HG02885 (cell line): ENCODE results near the gene ANO8.
A peak's percentile ranks its signal among the peaks of the same experiment; 100 is the strongest.

Experiments used
- ATAC-seq: cut with Tn5 transposase; IDR thresholded peaks from one replicate; pipeline ENCODE4 v1.9.1; 2021; ENCODE audit warnings: mild to moderate bottlenecking; ENCODE audit not compliant: unreplicated experiment, poor library complexity

Gene ANO8

DNA sequence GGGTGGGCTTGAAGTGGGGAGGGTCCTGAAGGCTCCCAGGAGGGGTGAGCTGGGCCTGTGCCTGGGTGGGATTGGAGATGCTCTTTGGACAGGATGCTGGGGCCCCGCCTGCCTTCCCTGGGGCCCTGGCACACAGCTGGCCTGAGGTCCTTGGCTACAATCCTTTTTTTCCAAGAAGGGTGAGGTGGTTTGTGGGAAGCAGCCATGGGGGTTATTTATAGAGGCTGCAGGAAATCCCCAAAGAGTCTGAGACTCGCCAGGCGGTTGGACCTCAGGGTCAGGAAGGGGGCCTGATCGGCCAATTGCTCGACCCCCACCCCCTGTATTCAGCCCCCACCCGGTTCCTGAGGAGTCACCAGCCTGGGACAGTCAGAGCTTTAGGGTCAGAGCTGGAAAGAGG is 12.7 kb upstream of the ANO8 start:
- no peak for ATAC-seq

- no peak for ATAC-seq
Observed at GRCh38 chr19:17346109-17346671, 11.5 kb upstream of the ANO8 start.

DNA sequence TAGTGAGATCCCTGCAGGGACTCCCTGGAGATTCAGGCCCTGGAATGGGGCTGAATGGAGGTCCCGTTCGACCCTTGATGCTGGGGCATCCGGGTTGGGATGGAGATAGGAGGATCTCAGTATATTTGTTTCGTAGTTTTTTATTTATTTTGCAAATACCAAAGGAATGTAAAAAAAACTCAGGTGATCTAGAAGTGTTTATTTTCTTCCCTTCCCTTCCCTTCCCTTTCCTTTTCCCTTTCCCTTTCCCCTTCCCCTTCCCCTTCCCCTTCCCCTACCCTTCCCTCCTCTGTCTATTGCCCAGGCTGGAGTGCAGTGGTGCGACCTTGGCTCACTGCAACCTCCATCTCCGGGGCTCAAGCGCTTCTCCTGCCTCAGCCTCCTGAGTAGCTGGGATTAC is 7.2 kb upstream of the ANO8 start:
- ATAC-seq = no peak

- no peak for ATAC-seq
Observed at GRCh38 chr19:17341386-17341785, 6.7 kb upstream of the ANO8 start.

DNA sequence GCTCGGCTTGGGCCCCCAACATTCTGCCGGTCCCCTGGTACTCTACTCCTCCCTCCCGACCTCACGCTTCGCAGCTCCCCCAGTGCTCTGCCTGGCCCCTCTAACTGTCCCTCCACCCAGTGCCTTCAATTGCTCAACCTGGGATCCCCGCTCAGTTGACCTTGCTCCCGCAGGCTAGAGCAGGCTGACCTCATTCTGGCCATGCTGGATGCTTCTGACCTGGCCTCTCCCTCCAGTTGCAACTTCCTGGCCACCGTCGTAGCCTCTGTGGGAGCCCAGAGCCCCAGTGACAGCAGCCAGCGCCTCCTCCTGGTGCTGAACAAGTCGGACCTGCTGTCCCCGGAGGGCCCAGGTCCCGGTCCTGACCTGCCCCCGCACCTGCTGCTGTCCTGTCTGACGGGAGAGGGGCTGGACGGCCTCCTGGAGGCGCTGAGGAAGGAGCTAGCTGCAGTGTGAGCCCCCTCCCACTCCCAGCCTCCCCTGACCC is 6.3 kb upstream of the ANO8 start:
- no peak for ATAC-seq

- ATAC-seq = no peak
Observed at GRCh38 chr19:17340302-17340870, 5.7 kb upstream of the ANO8 start.

DNA sequence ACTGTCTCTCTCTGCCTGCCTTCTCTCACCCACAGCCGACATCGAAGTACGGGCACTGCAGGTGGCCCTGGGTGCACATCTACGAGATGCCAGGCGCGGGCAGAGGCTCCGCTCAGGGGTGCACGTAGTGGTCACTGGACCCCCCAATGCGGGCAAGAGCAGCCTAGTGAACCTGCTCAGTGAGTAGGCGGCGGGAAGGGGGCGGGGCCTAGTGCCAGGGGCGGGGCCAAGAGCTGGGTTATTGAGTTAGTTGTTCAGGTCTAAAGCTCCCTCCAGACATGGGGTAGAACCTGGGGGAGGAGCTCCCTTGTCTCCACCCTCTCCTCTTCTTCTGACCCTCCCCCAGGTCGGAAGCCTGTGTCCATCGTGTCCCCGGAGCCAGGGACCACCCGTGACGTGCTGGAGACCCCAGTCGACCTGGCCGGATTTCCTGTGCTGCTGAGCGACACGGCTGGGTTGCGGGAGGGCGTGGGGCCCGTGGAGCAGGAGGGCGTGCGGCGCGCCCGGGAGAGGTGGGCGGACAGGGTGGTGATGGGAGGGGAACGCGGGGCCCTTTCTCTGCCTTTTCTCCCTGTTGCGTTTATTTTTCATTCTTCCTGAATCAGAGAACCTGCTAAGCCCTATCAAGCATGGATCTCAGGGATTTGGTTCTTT is 4.6 kb upstream of the ANO8 start:
- no peak for ATAC-seq

DNA sequence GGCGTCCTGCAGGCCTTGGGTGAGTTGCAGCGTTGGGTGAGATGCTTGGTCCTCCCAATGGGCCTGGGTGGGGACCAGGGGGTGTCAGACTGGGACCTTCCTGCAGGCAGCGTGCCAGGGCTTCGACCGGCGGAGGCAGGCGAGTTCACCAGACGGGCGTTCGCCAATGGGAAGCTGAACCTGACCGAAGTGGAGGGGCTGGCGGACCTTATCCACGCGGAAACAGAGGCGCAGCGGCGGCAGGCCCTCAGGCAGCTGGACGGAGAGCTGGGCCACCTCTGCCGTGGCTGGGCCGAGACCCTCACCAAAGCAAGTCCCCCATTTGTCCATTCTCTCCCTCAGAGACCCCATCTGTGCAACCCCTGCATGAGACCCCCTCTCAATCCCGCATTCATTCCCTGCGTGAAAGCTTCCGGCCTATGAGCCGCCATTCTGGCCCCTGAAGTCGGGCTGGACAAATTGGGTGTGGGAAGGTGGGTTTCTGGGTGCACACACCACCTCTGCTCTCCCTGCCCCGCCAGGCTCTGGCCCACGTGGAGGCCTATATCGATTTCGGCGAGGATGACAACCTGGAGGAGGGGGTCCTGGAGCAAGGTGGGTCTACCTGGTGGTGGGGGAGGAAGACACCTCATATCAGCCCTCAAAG is 3.9 kb upstream of the ANO8 start:
- ATAC-seq = no peak

DNA sequence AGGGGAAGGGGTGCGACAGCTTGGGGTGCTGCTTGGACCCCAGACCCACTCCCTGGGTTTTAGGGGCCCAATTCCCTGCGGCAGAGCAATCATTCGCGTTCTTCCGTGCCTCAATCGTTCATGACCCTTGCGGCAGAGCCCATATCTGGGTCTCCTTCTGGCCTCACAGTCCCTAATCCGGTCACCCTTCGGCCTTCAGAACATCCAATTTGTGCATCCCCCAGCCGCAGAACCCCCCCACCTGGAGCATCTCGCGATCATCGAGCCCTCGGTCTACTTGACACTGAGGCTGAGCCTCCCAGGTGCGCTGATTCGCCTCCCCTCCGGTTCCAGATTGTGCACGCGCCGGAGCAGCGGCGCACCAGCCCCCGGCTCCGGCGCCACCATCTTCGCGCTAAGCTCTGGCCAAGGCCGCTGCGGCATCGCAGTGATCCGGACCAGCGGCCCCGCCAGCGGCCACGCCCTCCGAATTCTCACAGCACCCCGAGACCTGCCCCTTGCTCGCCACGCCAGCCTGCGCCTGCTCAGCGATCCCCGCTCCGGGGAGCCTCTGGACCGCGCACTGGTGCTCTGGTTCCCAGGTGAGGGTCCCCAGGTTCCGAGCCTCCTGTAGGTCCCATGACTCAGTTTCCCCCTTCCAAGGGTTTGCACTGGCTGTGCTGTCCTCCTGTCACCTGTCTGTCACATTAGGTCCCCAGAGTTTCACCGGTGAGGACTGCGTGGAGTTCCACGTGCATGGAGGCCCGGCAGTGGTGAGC is 3.2 kb upstream of the ANO8 start:
- ATAC-seq = no peak

- ATAC-seq = peak; percentile 80
Observed at GRCh38 chr19:17336872-17337674, 2.4 kb upstream of the ANO8 start, which contains the start of gene GTPBP3. TSS of gene GTPBP3 (plus strand) at chr19:17337553. CDS start at chr19:17337612, 59 bp downstream.

DNA sequence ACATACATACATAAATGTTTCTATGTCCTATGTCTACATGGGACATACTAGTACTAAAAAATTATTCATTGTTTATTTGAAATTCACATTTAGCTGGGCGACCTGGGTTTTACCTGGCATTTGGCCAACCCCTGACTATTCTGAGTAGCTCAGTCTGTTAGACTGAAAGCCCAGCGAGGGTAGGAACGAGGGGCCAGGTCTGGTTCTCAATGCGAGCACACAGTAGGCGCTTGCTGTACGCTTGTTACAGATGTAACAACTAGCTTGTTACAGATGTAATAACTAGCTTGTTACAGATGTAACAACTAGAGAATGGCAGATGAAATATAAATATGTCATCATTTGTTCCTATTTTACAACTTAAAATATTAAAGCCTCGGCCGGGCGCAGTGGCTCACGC is 920 bp upstream of the ANO8 start:
- ATAC-seq = no peak

- ATAC-seq = no peak
Observed at GRCh38 chr19:17333611-17334413, 843 bp downstream of the ANO8 start.

- no peak for ATAC-seq
Observed at GRCh38 chr19:17332677-17333581, 1.7 kb downstream of the ANO8 start.

DNA sequence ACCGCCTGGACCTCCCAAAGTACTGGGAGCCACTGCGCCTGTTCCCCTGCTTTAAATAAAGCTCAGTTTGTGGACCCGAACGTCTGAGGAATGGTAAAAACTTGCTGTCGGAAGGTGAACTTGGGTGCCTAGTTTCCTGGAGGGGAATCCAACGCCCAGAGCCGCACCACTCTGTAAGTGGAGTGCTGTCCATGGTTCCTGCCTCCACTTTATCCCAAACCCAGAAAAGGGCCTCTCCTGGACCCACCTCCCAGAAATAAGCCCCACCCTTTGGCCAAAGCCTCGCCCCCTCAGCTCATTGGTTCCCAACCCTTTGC is 2.3 kb downstream of the ANO8 start:
- ATAC-seq = no peak

DNA sequence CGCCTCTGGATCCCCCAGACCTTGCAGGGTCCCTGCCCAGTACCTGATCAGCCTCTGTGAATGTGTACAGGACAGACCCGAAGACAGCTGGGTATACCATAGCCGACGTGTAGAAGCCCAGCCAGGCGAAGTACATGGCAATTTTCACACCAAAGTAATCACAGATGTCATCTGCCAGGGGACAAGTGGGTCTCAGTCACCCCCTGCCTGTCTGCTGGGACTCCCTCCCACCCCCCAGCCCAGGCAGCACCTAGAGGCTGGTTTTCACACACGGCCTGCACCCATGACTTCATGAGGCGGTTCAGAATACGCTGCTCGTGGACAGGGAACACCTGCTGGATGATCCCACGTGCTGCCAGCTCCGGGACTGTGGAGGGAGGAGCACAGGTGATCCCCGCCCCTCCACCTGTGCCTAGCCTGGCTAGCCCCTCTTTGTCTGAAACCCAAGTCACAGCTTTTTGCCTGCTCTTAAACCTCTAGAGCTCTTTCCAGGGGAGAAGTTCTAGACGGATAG is 3.6 kb downstream of the ANO8 start:
- no peak for ATAC-seq

DNA sequence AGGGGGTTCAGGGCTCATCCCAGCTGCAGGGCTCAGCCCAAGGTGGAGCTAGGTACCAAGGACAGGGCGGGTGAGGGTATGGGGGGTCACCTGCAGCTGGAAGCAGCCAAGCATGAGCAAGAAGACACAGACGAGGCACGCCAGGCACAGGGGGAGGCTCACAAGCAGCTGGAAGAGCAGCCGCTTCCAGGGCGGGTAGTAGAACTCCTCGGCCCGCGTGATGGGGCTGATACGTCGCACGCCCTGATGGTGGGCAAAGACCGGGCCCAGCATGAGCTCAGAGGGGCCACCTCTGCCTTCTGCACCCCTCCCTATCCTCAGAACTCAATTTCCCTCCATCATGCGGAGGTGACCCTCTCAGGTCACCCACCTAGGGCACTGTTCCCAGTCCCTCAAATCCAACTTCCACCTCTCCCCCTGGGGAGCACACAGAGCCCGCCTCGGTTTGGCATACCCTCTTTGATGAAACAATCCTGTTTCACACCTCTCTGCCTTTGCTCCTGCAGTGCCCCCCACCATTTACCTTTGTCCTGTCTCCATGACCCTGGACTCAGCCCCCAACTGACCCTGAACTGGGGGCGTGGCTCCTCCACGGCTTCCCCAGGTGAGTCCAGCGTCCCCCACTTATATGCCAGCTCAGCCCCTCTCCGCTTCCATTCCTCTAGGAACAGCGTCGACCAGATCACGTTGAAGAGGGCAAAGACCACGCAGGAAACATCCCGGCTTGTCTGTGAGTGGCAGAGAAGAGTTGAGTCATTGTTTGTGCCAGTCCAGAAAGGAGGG is 4.2 kb downstream of the ANO8 start:
- no peak for ATAC-seq
